ENCODE data around the gene NCOA7. TPM values are rescaled to one million over a fixed set of nuclear protein-coding genes. Genes with fewer than 3 reads are reported as not detected.
A peak's percentile ranks its signal among the peaks of the same experiment; 100 is the strongest.

NCOA7 gene
- total RNA-seq, 2 donors from 2014 or later = 11.4 to 15.2 TPM

DNA sequence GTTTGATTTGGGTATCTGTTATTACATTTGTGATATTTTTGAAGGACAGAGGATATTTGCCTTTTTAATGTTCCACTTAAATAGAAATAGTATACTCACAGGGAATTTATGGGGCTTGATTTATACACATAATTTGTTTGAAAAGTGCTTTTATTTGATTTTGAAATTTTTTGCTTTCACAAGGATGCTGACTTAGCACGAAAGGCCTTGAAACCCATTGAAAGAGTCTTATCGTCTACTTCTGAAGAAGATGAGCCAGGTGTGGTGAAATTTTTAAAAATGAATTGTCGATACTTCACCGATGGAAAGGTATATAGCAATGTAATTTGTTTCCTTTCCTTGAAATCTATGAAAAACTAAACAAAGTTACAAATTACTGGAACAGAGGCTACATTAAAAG lies 91.5 kb downstream of the NCOA7 start:
- DNase-seq = no peak
- no peaks in the 10 kb centered on the region for H3K9me3 ChIP-seq (ENCODE audit: control insufficient read depth, low read length)
- no peak overlapping the region for H3K27ac ChIP-seq (ENCODE audit: low read depth, low read length)
- no peak overlapping the region for H3K4me3 ChIP-seq (ENCODE audit: low read length)
- Mint-ChIP-seq H3K27me3 (ENCODE audit: insufficient read depth) (no peaks in the 10 kb centered on the region), H3K36me3 (ENCODE audit: low read depth) (peaks cover 17% of the 10 kb centered on the region), H3K9me3 (no peaks in the 10 kb centered on the region), H3K4me1 (peaks cover 8% of the 10 kb centered on the region), H3K27ac (no peak overlapping the region), H3K4me3 (no peak overlapping the region)
- peaks cover 10% of the 10 kb centered on the region for H3K36me3 ChIP-seq (ENCODE audit: control insufficient read depth, insufficient read depth, low read length)
- WGBS, 2 experiments (ENCODE audit: insufficient coverage in 1 of 2, insufficient read length in 1 of 2) = 93 to 94% methylated on average over 3 to 4 of the region's 4 CpGs
- H3K9ac ChIP-seq (ENCODE audit: extremely low read depth, low read length, poor library complexity, severe bottlenecking) = no peak overlapping the region
- no peaks in the 10 kb centered on the region for H3K4me1 ChIP-seq (ENCODE audit: control insufficient read depth, insufficient read depth, low read length)
- H3K27me3 ChIP-seq (ENCODE audit: control insufficient read depth, insufficient read depth, low read length, poor library complexity, severe bottlenecking) = no peaks in the 10 kb centered on the region
- TF ChIP-seq, protein P1, sequence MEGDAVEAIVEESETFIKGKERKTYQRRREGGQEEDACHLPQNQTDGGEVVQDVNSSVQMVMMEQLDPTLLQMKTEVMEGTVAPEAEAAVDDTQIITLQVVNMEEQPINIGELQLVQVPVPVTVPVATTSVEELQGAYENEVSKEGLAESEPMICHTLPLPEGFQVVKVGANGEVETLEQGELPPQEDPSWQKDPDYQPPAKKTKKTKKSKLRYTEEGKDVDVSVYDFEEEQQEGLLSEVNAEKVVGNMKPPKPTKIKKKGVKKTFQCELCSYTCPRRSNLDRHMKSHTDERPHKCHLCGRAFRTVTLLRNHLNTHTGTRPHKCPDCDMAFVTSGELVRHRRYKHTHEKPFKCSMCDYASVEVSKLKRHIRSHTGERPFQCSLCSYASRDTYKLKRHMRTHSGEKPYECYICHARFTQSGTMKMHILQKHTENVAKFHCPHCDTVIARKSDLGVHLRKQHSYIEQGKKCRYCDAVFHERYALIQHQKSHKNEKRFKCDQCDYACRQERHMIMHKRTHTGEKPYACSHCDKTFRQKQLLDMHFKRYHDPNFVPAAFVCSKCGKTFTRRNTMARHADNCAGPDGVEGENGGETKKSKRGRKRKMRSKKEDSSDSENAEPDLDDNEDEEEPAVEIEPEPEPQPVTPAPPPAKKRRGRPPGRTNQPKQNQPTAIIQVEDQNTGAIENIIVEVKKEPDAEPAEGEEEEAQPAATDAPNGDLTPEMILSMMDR (conservative IDR thresholded peaks at IDR 0.05) = no peak

DNA sequence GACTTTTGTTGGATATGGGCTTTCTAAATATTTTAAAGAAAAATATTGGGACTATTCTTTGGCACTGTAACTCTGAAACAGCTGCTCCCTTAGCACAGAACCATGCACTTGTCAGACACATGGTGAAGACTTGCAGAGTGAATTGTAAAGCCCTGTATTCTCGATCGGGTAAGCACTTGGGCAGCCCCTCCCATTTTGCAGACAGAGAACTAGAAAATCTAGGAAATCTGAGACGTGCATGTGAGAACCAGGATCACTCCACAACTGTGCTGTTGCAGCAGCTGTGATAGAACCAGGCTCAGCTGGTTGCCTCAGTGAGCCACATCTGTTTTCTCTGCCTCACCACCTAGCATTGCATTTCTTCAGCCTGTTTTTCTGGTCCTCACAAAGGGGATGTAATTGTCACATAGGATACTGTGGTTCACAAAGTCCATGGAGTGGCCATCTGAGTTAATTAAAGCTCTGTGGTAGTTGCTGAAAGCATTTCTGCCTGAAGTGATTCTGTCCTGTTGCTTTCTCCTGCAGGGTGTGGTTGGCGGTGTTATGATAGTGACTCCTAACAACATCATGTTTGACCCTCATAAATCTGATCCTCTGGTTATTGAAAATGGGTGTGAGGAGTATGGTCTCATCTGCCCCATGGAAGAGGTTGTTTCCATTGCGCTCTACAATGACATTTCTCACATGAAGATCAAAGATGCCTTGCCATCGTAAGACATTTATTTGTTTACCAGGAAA lies 94.0 kb downstream of the NCOA7 start:
- H3K4me1 ChIP-seq (ENCODE audit: control insufficient read depth, insufficient read depth, low read length) = peaks cover 3% of the 10 kb centered on the region
- H3K27me3 ChIP-seq (ENCODE audit: control insufficient read depth, insufficient read depth, low read length, poor library complexity, severe bottlenecking) = no peaks in the 10 kb centered on the region
- no peak for DNase-seq
- Mint-ChIP-seq H3K36me3 (ENCODE audit: low read depth) (peaks cover 17% of the 10 kb centered on the region), H3K4me1 (peaks cover 6% of the 10 kb centered on the region), H3K27me3 (ENCODE audit: insufficient read depth) (no peaks in the 10 kb centered on the region), H3K27ac (no peak overlapping the region), H3K9me3 (no peaks in the 10 kb centered on the region), H3K4me3 (no peak overlapping the region)
- TF ChIP-seq, protein P1 (conservative IDR thresholded peaks at IDR 0.05) = no peak
- H3K9me3 ChIP-seq (ENCODE audit: control insufficient read depth, low read length) = no peaks in the 10 kb centered on the region
- H3K4me3 ChIP-seq (ENCODE audit: low read length) = no peak overlapping the region
- H3K36me3 ChIP-seq (ENCODE audit: control insufficient read depth, insufficient read depth, low read length) = peaks cover 10% of the 10 kb centered on the region
- WGBS, 2 experiments (ENCODE audit: insufficient coverage in 1 of 2, insufficient read length in 1 of 2) = 86 to 92% methylated on average over 5 to 6 of the region's 6 CpGs
- no peak overlapping the region for H3K27ac ChIP-seq (ENCODE audit: low read depth, low read length)
- no peak overlapping the region for H3K9ac ChIP-seq (ENCODE audit: extremely low read depth, low read length, poor library complexity, severe bottlenecking)

DNA sequence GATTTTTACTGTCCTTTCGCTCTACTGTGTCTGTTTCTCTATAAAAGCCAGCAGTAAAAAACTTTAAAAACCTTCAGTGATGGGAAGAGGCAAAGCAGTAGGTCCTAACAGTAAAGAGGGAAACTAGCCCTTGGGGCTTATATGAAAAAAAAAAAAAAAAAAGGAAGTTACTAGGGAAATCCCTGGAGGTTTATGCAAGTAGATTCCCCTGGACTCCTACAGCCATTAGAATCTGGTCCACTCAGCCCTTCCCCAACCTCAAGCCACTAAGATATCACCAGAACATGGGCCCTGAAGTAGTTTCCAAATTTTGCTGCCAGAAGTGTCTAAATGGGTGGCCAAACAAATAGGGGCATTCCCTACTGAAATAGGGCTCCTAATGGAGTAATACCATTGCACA lies 95.3 kb downstream of the NCOA7 start:
- H3K9ac ChIP-seq (ENCODE audit: extremely low read depth, low read length, poor library complexity, severe bottlenecking) = no peak overlapping the region
- Mint-ChIP-seq H3K9me3 (no peaks in the 10 kb centered on the region), H3K27ac (peak overlapping the region; percentile 41), H3K4me1 (peaks cover 6% of the 10 kb centered on the region), H3K27me3 (ENCODE audit: insufficient read depth) (no peaks in the 10 kb centered on the region), H3K36me3 (ENCODE audit: low read depth) (peaks cover 13% of the 10 kb centered on the region), H3K4me3 (no peak overlapping the region)
- H3K27ac ChIP-seq (ENCODE audit: low read depth, low read length) = no peak overlapping the region
- peaks cover 7% of the 10 kb centered on the region for H3K36me3 ChIP-seq (ENCODE audit: control insufficient read depth, insufficient read depth, low read length)
- no peaks in the 10 kb centered on the region for H3K27me3 ChIP-seq (ENCODE audit: control insufficient read depth, insufficient read depth, low read length, poor library complexity, severe bottlenecking)
- peaks cover 4% of the 10 kb centered on the region for H3K4me1 ChIP-seq (ENCODE audit: control insufficient read depth, insufficient read depth, low read length)
- no peak overlapping the region for H3K4me3 ChIP-seq (ENCODE audit: low read length)
- TF ChIP-seq, protein P1 (conservative IDR thresholded peaks at IDR 0.05) = no peak
- H3K9me3 ChIP-seq (ENCODE audit: control insufficient read depth, low read length) = no peaks in the 10 kb centered on the region
- no peak for DNase-seq
- 78% methylated on average over 1 of the region's 1 CpG; no CpG with 5 or more reads in 1 of the 2 experiments for WGBS, 2 experiments (ENCODE audit: insufficient coverage in 1 of 2, insufficient read length in 1 of 2)
